ENCODE measurements around the gene NME4.

Gene NME4

GRCh38 chr16:370443-370842 is 26.6 kb upstream of the NME4 start, which contains the start of gene MRPL28:
Gene MRPL28, minus strand, starts transcription at chr16:370538. Its CDS starts 320 bp downstream, at chr16:370218.
- DNase-seq (ENCODE audit: low read depth): peak; percentile 85
- peak within 1 kb of the TSS; percentile 55 for H3K4me3 ChIP-seq (ENCODE audit: low read depth, low read length)
- TF ChIP-seq CTCF (IDR thresholded peaks at IDR 0.05; ENCODE audit: low read depth, low read length, missing control alignments): no peak

- TF ChIP-seq CTCF (IDR thresholded peaks at IDR 0.05; ENCODE audit: low read depth, low read length, missing control alignments): no peak
- DNase-seq (ENCODE audit: low read depth): no peak
- H3K4me3 ChIP-seq (ENCODE audit: low read depth, low read length): peak overlapping the region; percentile 38; the same call in 1 of the 2 replicates
These were observed 26.0 kb upstream of the NME4 start for GRCh38 chr16:370979-371514.

GRCh38 chr16:371515-372301 is 25.3 kb upstream of the NME4 start:
- no peak for DNase-seq (ENCODE audit: low read depth)
- H3K4me3 ChIP-seq (ENCODE audit: low read depth, low read length): no peak overlapping the region
- TF ChIP-seq CTCF (IDR thresholded peaks at IDR 0.05; ENCODE audit: low read depth, low read length, missing control alignments): no peak

- no peak for DNase-seq (ENCODE audit: low read depth)
- H3K4me3 ChIP-seq (ENCODE audit: low read depth, low read length): no peak overlapping the region
- TF ChIP-seq CTCF (IDR thresholded peaks at IDR 0.05; ENCODE audit: low read depth, low read length, missing control alignments): no peak
These were observed 24.6 kb upstream of the NME4 start for GRCh38 chr16:372302-372983.

GRCh38 chr16:373020-373598 is 23.9 kb upstream of the NME4 start:
- no peak for TF ChIP-seq CTCF (IDR thresholded peaks at IDR 0.05; ENCODE audit: low read depth, low read length, missing control alignments)
- DNase-seq (ENCODE audit: low read depth): no peak
- H3K4me3 ChIP-seq (ENCODE audit: low read depth, low read length): no peak overlapping the region

GRCh38 chr16:373848-374615 is 23.0 kb upstream of the NME4 start:
- TF ChIP-seq CTCF (IDR thresholded peaks at IDR 0.05; ENCODE audit: low read depth, low read length, missing control alignments): no peak
- DNase-seq (ENCODE audit: low read depth): no peak
- H3K4me3 ChIP-seq (ENCODE audit: low read depth, low read length): no peak overlapping the region

Measured in GM12864 (cell line).